Ovary (tissue), 9 donors: ENCODE results near the gene RYR3. TPM values are rescaled to one million over a fixed set of nuclear protein-coding genes. Genes with fewer than 3 reads are reported as not detected.

Source experiments
- DNase-seq, 5 donors: peaks; one replicate each; pipeline ENCODE4 v3.0.0-alpha.2; 2019 to 2020
- H3K27ac ChIP-seq, 2 donors: fragments of 200-600 bp; one replicate each; pipeline versions ENCODE4 v1.5.1 to v1.8.0; 2019 to 2022
- H3K27me3 ChIP-seq: fragments of 200-600 bp; one replicate; pipeline ENCODE4 v1.8.0; 2022
- H3K36me3 ChIP-seq: fragments of 200-600 bp; sonication (generic); one replicate; pipeline ENCODE4 v1.5.1; 2019
- H3K4me1 ChIP-seq: one replicate; pipeline ENCODE4 v1.8.1; 2013; ENCODE audit warnings: mild to moderate bottlenecking, moderate library complexity; ENCODE audit not compliant: insufficient read depth
- H3K4me3 ChIP-seq: fragments of 200-600 bp; sonication (generic); one replicate; pipeline ENCODE4 v1.5.1; 2017
- H3K9me3 ChIP-seq, 2 donors: fragments of 200-600 bp in 1 of 2; sonication (generic) in 1 of 2; one replicate each; pipeline versions ENCODE4 v1.5.1 to v1.8.1; 2013 to 2019; ENCODE audit warnings: mild to moderate bottlenecking in 1 of 2, moderate library complexity in 1 of 2
- CTCF ChIP-seq, 3 donors: fragments of 450-650 bp in 2 of 3; fragments of 200-600 bp in 1 of 3; IDR thresholded peaks; one replicate each; pipeline versions ENCODE4 v1.5.1 to v1.8.0; 2016 to 2022; ENCODE audit warnings: antibody characterized with exemption in 3 of 3, mild to moderate bottlenecking in 1 of 3
- EP300 ChIP-seq: sonication (generic); formaldehyde crosslinking; IDR thresholded peaks from one replicate; pipeline ENCODE4 v1.6.1; 2017; ENCODE audit warnings: antibody characterized with exemption
- POLR2A ChIP-seq: fragments of 450-650 bp; IDR thresholded peaks from one replicate; pipeline ENCODE4 v1.6.1; 2017; ENCODE audit warnings: antibody characterized with exemption, mild to moderate bottlenecking, moderate library complexity
- WGBS, 3 donors: extraction: QIAGEN DNeasy Blood & Tissue Kit in 1 of 3; methylation state at CpG; one replicate each; pipeline versions ENCODE4 v1.1.5 to v1.1.7; 2013 to 2017; 5-methylcytosine and 5-hydroxymethylcytosine counted together
- intact Hi-C, 4 donors: fragments of 100-400 bp; cut with DNase I; formaldehyde crosslinking; loops; one replicate each; pipeline versions ENCODE4 v1.11.0 to v1.15.1; 2022 to 2023
- polyA plus RNA-seq, 2 donors: library from polyadenylated mRNA; stranded (reverse); fragments of 200-250 nt in 1 of 2; fragments of 350-450 nt in 1 of 2; fragmentation: Illumina TruSeq in 1 of 2; extraction: RNeasy Lipid Tissue Mini Kit (QIAGEN cat#74804) in 1 of 2; gene quantifications; one replicate each; pipeline ENCODE4 v1.2.3, GENCODE V29; 2013 to 2014
- total RNA-seq, 7 donors: library from RNA; depleted of rRNA in 2 of 7; stranded (reverse); fragments of >200 nt in 2 of 7; fragmentation: NEBNext Ultra II Directional in 3 of 7; extraction: Animal tissue kit (Norgen Biotek cat#: 25700) in 3 of 7; gene quantifications; one replicate each; pipeline versions ENCODE4 v1.1.0 to v1.2.4, GENCODE V29; 2016 to 2023
- donor health status: DM: no; HTN: no; CAD: no; lungs with moderate emphysema.
- donor health status: DM: no; HTN: no; CAD: no.
- donor health status: Bipolar disorder and iron deficiency.
- donor health status: DM: yes; HTN: yes; CAD: no.
- donor health status: DM: no; HTN: no; CAD: no.
- donor health status: DM: yes; HTN: yes; CAD: no.

Gene RYR3
- total and polyA plus RNA-seq, 9 donors, result 0.52 to 6.0 (median 0.96) TPM

- intact Hi-C loops, result no loop called here
- 71 to 78% (median 75%) methylated on average over 7 of the region's 7 CpGs for WGBS, 3 donors
- Histone ChIP-seq H3K9me3 (no peaks in the 10 kb centered on the region), H3K27ac (no peak overlapping the region), H3K4me1 (no peaks in the 10 kb centered on the region), H3K36me3 (no peaks in the 10 kb centered on the region), H3K4me3 (no peak overlapping the region), H3K27me3 (no peaks in the 10 kb centered on the region)
- no peak for TF ChIP-seq POLR2A
- TF ChIP-seq EP300, result no peak
- TF ChIP-seq CTCF (IDR thresholded peaks at IDR 0.05), result no peak
- DNase-seq, result no peak
Observed at GRCh38 chr15:33454346-33454745, 143.6 kb downstream of the RYR3 start.

- Histone ChIP-seq H3K9me3 (no peaks in the 10 kb centered on the region), H3K27ac (no peak overlapping the region), H3K27me3 (no peaks in the 10 kb centered on the region), H3K4me3 (no peak overlapping the region), H3K4me1 (no peaks in the 10 kb centered on the region), H3K36me3 (no peaks in the 10 kb centered on the region)
- WGBS, 3 donors, result 30 to 38% (median 32%) methylated on average over 4 of the region's 4 CpGs
- intact Hi-C loops, result no loop called here
- no peak for TF ChIP-seq EP300
- no peak for TF ChIP-seq CTCF (IDR thresholded peaks at IDR 0.05)
- DNase-seq, result no peak
Observed at GRCh38 chr15:33454996-33455395, 144.2 kb downstream of the RYR3 start.

- H3K9me3 ChIP-seq, result no peaks in the 10 kb centered on the region
- no peaks in the 10 kb centered on the region for H3K27me3 ChIP-seq
- no peak for DNase-seq
- H3K27ac ChIP-seq, result no peak overlapping the region
- no peak for TF ChIP-seq POLR2A
- TF ChIP-seq EP300, result no peak
- TF ChIP-seq CTCF (IDR thresholded peaks at IDR 0.05), result no peak
- H3K4me1 ChIP-seq, result no peaks in the 10 kb centered on the region
- H3K4me3 ChIP-seq, result no peak overlapping the region
- intact Hi-C loops, result no loop called here
- H3K36me3 ChIP-seq, result no peaks in the 10 kb centered on the region
- WGBS, 3 donors, result 78 to 87% (median 79%) methylated on average over 2 of the region's 2 CpGs
Observed at GRCh38 chr15:33458421-33458820, 147.7 kb downstream of the RYR3 start.

GRCh38 chr15:33460166-33460805 is 149.5 kb downstream of the RYR3 start:
- no peaks in the 10 kb centered on the region for H3K36me3 ChIP-seq
- no peak overlapping the region for H3K27ac ChIP-seq
- H3K27me3 ChIP-seq, result no peaks in the 10 kb centered on the region
- TF ChIP-seq POLR2A, result no peak
- no peak for TF ChIP-seq EP300
- TF ChIP-seq CTCF (IDR thresholded peaks at IDR 0.05), result no peak
- H3K4me1 ChIP-seq, result no peaks in the 10 kb centered on the region
- WGBS, 3 donors, result 85 to 88% (median 87%) methylated on average over 6 of the region's 6 CpGs
- no peak overlapping the region for H3K4me3 ChIP-seq
- intact Hi-C loops, result loop anchor here in 1 of 4 donors (10.0 kb wide), 2 partner anchors 65 to 145 kb away; partner anchors contain the start of gene RYR3
- H3K9me3 ChIP-seq, result no peaks in the 10 kb centered on the region
- DNase-seq, result no peak
